Ramos (cell line): ENCODE data around the gene SKAP1.
"Not testable (repeated sequence)": the region's sequence is repeated elsewhere in the genome, so short reads cannot be mapped to it uniquely, and the experiment has no call there.

Experiments used
- in situ Hi-C: fragments of 300-500 bp; cut with MboI; formaldehyde crosslinking; loops from one replicate; pipeline ENCODE4 v1.14.3; 2022; ENCODE audit warnings: low sequenced_read_pairs; ENCODE audit not compliant: unreplicated experiment

The SKAP1 gene

DNA sequence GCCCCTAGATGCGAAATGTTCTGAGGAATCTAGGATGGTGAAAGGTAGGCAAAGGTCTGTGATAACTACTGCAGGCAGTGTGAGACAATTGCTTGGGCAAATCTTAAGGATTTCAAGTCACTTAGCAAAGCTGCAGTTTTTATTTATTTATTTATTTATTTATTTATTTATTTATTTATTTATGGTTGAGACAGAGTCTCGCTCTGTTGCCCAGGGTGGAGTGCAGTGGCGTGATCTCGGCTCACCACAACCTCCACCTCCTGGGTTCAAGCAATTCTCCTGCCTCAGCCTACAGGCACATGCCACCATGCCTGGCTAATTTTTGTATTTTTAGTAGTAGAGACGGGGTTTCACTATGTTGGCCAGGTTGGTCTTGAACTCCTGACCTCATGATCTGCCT is 243.7 kb downstream of the SKAP1 start:
- in situ Hi-C loops, result not testable (repeated sequence)

DNA sequence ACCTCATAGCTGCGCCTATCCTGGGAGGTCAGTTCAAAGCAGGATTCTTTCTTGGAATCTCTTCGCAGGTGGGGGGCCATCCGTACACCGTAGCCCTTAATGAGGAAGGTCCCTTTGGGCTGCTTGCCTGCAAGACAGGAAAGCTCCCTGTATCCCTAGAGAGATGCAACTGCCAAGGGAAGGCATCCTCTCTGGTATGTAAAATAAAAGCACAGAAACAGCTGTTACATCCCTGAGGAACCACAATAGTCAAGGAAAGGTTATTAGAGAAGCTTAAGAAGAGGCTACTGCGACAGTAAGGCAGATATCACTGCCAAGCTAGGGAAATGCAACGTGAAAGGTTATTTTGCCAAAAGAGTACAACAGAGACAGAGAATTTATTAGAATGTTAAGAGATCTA is 245.3 kb downstream of the SKAP1 start:
- in situ Hi-C loops, result no loop called here

DNA sequence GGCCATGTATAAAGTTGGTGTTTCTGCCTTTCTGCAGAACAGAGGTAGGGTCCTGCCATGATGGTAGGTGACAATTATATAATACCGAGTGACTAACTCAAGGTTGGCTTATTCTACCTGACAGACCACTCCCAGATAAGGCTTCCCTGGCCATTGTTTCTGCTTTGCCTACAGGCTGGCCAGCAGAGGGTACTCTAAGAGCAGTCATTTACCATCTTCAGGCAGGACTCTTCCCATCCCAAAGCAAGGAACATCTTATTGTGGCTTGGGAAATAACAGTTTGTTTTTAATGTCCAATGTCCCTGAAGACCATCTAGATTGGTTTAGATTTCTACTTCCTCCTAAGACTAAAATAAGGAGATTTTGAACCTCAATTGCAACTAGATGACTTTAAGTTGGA is 248.4 kb downstream of the SKAP1 start:
- in situ Hi-C loops, result no loop called here

DNA sequence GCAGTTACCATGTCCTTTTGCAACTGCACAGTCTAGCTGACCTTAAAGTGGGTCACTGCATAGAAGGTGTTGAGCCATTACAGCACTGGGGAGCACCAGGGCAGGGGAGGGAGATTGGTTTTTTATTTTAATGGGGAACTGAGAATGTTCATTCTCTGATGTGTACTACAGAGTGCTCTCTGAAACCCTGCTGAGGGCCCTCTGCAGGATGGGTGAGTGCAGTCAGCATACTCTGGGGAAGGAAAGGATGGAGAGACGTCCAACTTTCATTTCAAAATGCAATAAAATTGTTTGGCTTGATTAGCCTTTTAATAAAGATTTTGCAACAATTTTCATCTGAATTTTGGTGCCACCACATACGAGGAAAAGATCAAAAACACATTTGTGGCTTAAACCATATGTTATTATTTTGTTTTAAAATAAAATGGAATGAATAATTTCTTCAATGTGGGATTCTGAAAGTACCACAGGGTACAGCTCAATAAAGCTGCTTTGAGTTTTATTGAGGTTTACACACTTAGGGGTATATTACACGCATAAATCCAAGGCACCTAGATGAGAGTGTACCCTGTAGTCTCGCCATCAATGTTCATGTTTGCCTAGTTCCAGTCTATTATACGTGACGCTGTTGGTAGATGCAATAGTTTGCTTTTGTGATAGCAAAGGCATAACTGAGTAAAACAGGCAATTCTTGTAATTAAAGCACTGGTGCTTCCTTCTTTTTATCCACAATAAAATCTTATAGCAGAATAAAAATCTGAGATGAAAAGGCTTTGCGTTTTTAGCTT is 249.0 kb downstream of the SKAP1 start:
- in situ Hi-C loops, result no loop called here

DNA sequence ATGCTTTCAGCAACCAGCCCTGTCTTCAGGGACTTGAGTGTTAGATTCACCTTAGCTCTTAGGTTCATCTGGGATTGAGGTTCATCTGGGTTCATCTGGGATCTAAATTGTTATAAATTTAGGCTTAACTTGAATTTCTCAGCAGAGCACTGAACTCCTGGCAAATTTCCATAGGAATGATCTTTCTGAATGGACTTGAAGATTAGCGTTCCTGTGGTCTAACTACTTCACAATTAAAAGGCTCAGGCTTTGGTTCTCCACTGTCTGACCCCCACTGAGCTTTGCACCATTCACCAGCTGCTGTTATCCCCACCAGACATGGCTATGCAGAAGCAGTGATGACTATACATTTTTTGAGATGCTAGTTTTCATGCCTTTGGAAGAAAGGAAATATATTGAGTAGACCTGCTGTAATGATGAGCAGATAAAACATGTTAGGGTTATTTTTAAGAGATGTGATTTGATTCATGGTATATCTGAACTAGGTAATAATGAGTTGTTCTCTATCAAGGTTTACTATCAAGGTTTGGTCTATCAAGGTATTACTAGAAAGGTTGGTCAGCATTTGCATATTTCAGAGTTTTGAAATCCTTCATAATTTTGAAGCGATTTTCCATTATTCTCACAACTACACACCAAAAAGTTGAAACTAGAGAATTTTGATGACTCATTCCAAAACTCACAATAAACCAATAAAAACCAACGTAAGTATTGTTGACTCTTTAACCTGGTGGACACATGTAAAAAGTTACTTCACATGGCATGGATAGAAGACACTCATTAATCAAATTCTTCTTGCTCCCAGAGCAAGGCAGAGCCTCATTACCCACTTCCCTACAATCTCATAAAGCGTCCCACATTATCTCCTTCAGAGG is 250.7 kb downstream of the SKAP1 start:
- in situ Hi-C loops, result no loop called here

DNA sequence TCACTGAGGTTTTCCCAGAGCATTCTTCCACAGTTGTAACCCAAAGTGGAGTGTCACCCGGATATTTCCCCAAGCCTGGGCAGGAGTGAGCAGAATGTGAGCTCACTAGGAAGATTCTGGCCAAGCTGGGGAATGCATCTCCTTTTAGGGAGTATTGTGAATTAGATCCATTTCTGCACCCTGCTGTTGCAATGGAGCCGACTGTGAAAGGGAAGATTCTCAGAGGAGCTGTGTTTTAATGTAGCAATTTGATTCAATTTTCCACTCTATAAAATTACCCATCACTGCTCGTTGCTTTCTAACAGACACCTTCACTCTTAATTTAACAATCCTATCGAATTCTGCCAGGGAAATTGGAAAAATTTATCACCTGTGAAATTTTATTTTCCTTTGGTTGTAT is 251.7 kb downstream of the SKAP1 start:
- in situ Hi-C loops, result no loop called here

DNA sequence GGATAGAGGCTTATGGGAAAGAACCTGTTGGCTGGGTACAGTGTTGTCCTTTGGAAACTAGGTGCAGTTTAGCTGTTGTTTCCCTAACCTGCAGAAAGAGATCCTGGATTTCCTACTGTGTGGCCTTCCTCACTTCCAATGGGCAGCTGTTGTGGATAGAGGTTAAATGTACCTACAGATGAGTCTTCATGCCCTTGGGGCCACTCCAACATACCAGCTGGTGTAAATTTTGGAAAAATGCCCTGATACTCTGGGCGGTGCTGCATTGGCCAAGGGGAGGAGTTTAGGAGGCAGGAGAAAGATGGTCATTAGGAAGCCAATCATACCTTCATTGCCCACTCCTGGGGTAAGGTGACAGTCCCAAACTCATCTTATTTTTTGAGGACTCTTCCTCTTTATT is 252.2 kb downstream of the SKAP1 start:
- in situ Hi-C loops, result no loop called here

DNA sequence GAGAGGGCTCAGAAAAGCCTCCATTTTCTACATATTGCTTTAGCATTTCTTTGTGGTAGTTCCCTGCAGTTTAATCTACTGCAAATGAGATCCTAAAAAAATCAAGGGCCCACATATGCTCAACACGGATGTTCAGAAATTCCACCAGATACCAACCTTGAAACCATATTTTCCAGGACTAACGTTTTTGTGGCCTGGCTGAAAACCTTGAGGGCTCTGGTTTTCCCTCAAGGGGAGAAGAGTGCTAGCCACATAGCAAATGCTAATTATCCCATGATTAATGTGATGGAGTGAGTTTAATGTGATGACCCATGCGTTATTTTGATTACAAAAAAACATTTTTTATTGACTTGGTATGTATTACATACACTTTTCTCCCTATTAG is 253.6 kb downstream of the SKAP1 start:
- in situ Hi-C loops, result no loop called here

DNA sequence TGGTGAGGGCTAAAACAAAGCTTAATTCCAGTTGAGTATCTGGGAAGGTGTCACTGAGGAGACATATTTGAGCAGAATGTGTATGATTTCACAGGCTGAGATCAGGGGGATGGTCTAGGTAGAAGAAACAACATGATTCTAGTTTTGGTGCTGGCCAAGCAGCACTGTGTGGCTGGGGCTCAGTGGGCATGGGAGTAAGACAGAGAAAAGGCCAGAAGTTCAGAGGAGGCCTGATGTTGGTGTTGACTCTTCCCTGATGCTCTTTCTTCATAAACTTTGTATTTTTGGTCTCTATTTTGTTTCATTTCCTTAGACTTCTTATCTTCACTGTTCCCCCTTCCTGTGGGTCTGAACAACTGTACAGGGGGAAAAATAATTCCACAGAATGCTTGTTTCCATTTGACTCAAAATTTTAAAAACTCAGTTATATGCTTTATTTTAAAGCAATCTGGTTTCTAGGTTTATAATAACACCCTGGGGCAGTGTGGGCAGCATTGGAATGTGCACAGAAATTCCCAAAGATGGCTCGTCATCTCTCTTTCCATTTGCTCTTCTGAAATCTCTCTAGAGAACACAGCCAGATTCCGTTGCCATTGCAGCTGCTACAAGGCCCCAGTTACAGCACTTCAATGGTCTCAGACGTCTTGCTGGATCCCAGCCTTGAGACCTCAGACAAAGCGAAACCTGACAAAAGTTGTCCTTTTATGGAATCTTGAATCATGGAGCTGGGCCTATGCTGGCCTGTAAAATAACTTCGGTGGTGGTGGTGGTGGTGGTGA is 254.1 kb downstream of the SKAP1 start:
- in situ Hi-C loops, result no loop called here

DNA sequence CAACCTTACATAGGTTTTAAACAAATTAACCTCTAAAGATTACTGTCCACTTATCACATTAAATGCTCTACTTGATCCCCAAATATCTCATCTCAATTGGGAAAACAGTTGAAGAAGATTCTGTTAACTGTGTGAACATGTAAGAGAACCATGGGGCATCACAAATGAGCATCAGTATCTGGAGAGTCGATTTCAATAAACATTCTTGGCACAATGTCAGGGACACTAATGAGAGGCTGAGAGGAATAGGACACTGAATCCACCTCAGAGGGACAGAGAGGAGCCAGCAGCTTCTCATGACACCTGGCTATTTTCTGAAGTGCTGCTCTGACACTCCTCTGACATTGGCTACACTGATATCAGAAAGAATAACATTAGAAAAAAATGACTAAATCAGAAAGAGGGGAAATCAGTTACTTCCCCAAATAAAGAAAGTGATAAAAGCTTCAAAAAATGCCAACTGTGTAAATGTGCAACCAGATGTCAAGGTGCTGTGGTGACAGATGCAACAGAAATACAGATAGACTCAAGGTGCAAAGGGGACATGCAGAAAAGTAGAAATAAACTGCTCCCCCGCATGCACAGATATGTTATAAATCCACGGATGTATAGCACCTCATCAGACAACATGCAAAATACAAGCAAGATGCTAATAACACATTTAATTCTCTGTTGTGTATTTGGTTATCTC is 255.0 kb downstream of the SKAP1 start:
- in situ Hi-C loops, result no loop called here

DNA sequence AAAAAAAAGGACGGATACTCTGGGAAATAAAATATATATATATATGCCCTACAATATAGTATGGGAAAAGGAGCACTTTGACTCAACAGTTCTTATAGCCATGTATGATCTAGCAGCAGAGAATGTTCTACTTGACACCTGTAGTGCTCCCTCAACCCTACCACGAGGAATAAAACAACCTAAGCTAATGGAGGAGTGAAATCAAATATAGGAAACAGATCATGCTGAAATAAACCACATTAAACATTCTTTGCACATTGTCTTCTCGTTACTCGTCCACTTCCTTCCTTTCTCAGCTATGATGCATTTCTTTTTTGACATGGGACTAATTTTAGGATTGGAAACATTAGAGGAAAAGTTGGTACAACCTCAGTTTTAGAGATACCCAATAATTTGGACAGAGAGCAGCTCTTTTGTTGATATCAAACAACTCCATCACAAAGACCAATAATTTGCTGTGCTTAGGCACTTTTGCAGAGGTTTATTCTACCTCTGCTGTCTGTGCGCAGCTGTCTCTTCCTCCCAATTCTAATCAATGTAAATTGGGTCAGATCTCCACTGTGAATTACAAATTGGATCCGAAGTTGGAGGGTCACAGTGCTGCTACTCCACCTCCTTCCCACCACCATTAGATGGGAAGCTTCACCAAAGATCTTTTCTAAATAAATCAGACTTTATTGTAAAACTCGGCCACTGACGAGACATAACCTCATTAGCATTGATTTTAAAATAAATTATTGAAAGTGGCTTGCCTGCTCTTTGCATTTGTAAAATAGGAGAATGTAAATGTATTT is 256.6 kb downstream of the SKAP1 start:
- in situ Hi-C loops, result no loop called here

DNA sequence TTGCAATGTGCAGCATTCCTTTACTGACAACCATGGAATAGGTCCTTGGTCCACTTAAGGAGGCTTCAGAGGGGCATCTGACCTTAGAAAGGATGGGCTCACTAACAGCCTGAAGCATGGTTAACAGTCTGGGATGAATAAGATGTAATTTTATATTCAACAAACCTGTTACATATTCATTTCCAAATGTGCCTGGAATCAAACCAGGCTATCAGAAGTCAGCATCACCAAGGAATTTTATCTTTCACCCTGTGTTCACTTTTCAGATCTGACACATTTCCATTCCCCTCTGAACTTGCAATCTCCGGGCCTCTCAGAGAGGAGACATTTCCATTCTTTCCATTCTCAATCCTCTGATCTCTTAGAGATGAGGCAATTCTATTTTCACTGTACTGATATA is 260.1 kb downstream of the SKAP1 start:
- in situ Hi-C loops, result no loop called here

DNA sequence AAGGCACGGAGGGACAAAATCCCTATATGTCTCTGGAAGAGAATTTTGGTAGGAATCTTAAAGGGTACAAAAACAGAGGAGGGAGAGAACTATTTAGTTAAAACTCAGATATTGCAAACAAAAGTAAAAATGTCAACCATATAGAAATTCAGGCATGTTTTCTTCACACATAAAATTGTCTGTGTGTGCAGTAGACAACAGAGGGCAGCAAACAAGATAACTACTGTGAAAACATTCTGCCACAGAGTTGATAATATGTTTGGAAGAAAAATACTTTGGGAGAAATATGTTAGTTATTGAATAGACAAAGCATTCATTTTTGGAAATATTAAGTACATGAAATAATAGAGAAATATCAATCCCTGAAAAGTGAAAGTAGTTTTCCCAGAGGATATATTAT is 266.2 kb downstream of the SKAP1 start:
- in situ Hi-C loops, result no loop called here

DNA sequence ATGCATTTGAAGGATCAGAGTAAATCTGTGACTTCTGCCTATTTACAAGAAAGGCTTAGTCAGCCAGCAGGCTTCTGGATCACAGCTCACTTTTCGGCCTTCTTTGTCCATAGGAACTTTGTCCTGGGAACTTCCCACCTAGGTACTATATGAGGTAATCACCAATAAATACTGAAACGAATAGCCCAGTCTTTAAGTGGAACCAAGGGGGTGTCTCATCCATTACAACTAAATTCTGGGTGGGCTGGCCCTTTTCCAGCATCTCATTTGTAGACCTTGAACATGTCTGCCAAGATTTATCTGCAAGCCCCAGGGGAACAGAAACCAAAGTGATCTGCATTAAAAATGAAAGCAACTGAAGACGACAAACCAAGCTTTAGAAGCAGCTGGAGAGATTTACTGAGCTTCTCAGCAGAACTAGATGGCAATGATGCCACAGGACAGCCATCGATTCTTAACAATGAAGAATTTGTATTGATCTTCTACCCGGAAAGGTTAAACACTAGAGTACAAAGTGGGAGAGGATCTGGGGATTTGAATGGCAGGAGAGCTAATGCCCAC is 267.0 kb downstream of the SKAP1 start:
- in situ Hi-C loops, result no loop called here

DNA sequence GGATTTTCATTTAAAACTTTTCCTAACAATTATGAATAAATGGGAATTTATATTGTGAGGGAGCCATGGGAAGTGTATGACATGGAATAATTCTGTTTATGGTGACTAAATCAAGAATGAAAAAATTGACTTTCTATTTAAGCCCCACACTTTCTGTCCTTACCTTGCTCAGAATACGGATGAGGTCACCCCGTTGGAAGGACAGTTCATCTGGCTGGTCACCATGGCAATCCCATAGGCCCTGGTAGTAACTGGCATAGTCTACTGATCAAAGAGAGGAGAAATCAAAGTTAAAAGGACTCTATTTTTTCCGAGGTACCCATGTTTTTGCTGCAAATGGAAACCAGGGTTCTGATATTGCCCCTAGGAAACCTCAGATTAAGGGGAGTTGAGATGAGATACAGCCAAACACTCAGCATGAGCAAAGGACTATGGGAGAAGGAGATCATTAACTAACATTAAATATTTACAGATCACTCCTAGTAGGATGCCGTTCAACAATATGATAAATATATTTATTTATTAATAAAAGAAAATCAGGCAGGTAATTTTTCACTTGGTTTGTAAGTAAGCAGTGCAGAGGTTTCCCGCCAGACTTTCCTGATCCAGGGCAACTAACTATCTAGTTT is 267.6 kb downstream of the SKAP1 start:
- in situ Hi-C loops, result no loop called here

DNA sequence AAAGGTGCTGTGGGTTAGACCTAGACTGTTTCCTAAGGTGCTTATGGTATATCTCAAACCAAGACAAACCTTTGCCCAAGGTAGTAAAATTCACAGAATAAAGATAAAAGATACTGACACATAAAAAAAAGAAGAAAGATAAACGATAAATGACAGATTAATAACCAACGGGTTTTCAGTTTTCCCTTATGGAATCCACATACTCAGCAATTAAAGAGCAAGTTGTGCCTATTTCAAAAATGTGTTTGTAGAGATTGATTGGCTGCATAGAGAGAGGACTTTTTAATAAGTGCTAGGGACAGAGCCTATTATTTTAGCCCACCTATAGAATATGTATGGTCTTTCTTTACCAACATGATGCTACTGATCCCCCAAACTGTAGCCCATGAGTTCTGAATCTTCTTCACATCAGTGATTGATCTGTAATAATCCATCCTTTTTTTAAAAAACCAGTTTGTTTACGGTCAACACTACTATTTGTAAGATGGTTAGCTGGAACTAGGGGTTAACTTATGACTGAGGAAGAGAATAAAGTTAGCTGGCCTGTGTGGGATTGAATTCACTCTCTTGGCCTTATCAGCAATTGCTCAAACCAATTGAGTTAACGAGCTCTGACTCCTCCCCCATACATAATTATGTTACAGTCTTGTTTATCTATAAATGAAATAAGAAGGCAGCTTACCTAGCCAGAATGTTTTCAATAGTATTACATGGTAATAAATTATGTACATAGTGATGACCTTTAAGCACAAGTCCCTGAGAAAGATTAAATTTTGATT is 268.7 kb downstream of the SKAP1 start:
- in situ Hi-C loops, result no loop called here

DNA sequence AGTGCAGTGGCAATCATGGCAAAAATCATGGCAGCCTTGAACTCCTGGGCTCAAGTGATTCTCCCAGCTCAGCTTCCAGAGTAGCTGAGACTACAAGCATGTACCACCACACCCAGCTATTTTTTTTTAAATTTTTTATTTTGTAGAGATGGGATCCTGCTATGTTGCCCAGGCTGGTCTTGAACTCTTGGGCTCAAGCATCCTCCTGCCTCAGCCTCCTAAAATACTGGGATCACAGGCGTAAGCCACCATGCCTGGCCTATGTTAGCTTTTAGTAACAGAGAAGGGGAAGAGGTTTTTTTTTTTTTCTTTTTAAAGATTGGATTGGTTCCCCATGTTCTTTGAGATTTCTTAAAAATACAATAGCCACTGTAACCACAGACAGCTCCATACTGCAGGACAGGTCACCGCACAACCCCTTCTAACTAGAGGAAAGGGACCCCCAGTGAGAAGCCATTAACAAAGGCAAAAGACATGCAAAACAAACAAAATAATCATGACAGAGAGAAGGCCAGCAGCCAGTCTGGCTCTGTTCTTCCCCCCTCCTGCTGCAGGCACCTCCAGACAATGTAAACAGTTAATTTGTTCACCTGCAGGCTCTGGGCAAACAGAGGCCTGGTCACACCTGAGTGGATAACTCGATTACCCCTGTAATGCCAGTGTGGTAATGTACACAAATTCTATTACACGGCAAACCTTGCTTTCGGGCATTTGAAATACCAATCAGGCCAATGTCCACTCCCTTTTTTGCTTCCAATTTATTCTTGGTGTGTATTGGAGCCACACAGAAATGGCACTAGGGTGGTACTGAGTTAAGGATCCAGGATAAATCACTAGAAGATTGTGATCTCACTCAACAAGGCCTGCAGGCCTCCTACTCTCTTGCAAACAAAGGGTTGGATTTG is 269.6 kb downstream of the SKAP1 start:
- in situ Hi-C loops, result no loop called here
